Stimulated activated CD8-positive, alpha-beta memory T cell treated with anti-CD3 and anti-CD28 coated beads, Interleukin-7, amount 100 ng/mL, for 48 hours (primary cell): ENCODE measurements around the gene LAYN.

Experiments
- DNase-seq, 2 donors: peaks; one replicate each; pipeline ENCODE4 v3.0.0-alpha.2; 2020; ENCODE audit warnings: low read depth in 1 of 2; ENCODE audit errors: extremely low read depth in 1 of 2

LAYN gene

DNA sequence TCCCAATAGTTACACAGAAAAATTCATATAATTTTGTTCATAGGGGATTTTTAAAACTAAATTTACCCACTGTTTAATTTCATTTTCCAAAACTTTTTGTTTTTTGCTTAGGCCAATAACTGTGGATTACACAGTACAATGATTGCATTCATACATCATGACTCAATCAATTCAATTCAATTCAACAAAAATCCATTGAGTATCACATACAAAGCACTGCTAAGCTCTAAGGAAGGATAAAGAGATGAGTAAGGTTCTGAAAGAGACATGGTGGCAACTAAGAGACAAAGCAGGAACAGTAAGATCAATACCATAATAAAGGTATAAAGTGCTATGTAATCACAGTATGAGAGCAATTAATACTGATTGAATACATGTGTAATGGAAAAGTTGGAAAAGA, 9.4 kb upstream of the LAYN start:
- no peak for DNase-seq

GRCh38 chr11:111531687-111532364, 8.7 kb upstream of the LAYN start:
- peak; percentile 40 to 76 for DNase-seq

GRCh38 chr11:111532365-111532709, 8.2 kb upstream of the LAYN start:
- no peak for DNase-seq

DNA sequence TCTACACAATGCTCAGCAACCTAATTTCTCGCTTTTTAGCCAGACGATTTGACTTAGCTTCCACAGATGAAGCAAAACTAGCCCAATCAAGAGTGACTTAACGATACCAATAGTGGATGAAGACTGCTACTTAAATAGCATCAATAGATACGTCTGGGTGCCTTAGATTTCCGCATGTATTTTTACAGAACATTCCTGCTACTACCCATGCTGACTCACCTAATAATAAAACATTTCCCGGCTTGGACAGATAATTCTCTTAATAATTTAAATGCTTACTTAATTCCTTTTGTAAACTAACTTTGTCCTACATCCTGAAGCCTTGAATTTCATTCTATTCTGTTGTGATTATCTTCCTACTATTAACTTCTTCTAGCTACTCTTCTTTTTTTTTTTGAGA, 5.2 kb upstream of the LAYN start:
- DNase-seq, result no peak

DNA sequence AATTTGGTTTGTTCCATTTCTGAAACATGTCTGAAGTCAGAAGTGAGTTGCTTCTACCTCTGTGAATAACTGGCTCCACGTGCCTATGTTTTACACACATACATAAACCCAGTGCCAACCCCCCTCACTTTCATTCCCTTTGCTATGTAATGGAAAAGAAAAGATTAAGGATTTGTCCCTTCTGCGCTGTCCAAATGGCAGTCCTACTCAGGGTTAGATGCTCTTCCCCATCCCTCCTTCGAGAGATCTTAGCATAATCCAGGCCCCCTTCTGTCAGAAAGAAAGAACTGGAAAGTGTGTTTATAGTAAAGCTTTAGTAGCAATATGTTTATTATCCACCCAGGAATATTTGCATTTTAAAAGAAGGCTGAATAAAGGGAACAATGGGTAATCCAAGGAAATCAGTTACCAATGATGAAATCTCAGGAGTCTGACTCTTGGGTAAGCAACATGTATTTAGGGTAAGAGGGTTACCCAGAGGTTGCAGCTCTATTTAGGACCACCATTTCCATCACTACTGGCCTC, 3.1 kb upstream of the LAYN start:
- DNase-seq, result no peak

DNA sequence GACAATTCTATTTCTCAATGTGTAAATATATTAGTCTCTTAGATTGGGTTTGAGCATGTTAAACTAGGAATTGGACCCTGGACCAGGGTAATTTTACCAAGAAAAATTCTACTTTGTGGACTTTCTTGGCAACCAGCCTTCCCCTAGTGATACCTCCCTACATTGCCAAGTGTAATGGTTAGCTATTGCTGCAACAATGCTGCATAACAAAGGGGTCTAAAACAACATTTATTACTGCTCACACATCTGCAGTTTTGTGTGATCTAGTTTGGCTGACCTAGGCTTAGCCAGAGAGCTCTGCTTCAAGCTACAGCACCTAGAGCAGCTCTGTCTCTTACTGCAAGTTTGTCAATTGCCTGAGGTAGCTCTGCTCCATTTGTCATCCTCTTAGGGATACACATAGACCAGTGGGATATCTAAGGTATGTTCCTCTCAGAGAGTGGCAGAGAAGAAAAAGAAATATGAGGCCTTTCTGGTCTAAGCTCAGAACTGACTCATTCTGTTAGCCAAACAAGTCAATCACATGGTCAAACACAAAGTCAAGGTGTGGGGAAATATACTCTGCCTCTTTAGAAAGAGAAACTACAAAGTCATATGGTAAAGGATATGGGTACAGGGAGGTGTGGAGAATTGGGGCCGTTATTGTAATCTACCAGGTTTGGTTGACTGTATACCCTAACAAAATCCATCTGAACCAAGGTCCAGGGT, 2.0 kb upstream of the LAYN start:
- no peak for DNase-seq

DNA sequence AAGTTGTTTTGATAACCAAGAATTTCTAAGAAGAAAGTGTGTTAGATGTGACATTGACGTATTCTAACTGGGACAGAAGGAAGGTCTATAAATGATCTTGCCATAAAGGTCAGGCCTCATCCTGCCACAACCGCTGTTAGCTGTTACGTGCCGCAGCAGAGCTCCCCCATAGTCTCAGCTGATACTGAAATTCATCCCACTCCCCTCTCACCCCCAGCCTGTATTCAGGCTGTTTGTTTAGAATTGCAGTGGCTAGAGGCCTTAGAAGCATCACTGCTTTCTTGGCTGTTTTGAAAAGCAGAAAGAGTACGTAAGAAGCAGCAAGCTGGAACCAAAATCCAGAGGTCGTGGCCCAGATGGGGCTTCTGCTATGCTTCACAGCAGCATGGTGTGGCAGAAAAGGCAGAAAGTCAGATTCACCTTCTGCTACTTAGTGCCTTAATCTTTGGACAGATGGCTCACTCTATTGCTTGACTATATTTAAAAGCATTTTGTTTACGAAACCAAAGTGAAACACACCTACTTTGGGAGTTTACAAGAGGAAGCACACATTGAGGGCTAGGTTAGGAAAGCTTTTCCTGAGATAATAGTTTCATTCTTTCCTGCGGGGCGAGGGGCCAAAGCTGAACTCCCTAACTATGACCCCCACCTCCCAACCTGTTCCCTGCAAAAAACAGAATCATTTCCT, 950 bp upstream of the LAYN start:
- DNase-seq, result no peak

GRCh38 chr11:111540937-111541253, 375 bp downstream of the LAYN start:
- no peak for DNase-seq

GRCh38 chr11:111541254-111542061, 938 bp downstream of the LAYN start:
- DNase-seq, result no peak

GRCh38 chr11:111542606-111543275, 2.2 kb downstream of the LAYN start:
- no peak for DNase-seq

GRCh38 chr11:111548525-111548924, 8.0 kb downstream of the LAYN start:
- DNase-seq, result no peak

GRCh38 chr11:111549196-111549868, 8.8 kb downstream of the LAYN start:
- DNase-seq, result no peak

DNA sequence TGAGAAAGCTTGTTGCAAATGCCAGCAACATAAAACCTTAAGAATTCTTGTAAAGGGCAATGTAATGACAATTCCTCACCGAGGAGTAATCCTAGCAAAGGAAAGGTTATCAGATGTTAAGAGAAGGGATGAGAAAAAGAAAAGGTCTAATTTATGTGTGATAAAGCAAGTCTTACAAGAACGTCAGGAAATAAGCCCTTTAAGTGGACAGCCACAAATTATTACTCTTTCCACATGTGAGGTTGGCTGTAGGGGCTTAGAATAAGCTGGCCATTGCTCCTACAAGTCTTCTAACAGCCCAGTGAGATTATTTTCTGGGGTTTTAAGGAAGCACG, 9.3 kb downstream of the LAYN start:
- DNase-seq, result no peak

GRCh38 chr11:111550258-111550657, 9.7 kb downstream of the LAYN start:
- DNase-seq, result no peak

GRCh38 chr11:111554532-111554931, 14.0 kb downstream of the LAYN start:
- DNase-seq, result no peak

- no peak for DNase-seq
Measured at GRCh38 chr11:111555255-111555654, 14.7 kb downstream of the LAYN start.

GRCh38 chr11:111557425-111558111, 17.0 kb downstream of the LAYN start:
- DNase-seq, result no peak

DNA sequence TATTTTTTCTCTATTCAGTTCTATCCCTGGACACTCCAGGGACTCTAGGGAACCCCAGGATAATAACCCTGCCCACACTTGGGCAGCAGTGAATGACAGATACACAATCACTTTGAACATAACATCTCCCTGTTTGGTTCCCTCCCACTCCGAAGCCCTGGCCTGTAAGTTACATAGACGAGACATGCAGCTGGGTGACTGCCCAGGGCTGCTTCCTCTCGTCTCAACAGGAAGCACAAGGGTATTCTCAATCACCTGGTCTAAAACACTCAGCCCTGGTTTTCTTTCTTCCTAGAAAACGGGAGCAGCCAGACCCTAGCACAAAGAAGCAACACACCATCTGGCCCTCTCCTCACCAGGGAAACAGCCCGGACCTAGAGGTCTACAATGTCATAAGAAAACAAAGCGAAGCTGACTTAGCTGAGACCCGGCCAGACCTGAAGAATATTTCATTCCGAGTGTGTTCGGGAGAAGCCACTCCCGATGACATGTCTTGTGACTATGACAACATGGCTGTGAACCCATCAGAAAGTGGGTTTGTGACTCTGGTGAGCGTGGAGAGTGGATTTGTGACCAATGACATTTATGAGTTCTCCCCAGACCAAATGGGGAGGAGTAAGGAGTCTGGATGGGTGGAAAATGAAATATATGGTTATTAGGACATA, 19.4 kb downstream of the LAYN start:
- no peak for DNase-seq

GRCh38 chr11:111560800-111561199, 20.3 kb downstream of the LAYN start:
- DNase-seq, result no peak
